ENCODE data around the gene RABGAP1.
A peak's percentile ranks its signal among the peaks of the same experiment; 100 is the strongest.

The RABGAP1 gene

GRCh38 chr9:123046406-123047195, 105.8 kb downstream of the RABGAP1 start:
- DNase-seq (ENCODE audit: low read depth): no peak

DNA sequence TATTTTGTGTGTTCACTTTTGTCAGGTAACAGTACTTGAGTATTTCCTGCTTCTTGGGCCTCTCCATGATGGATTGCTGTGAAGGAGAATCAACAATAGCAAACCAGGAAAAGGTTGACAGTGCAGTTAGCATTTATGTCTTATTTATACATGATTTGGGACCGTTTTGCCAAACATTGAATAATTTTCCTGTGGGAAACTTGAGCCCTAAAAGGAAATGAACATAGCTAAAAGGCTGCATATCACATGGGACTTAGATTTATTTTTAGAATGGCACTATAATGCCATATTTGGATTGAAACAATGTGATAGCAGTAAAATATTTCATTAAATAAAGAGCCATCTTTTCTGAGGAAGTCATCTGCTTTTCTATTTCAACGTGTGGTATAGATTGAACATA, 107.9 kb downstream of the RABGAP1 start:
- DNase-seq (ENCODE audit: low read depth): peak; percentile 36

DNA sequence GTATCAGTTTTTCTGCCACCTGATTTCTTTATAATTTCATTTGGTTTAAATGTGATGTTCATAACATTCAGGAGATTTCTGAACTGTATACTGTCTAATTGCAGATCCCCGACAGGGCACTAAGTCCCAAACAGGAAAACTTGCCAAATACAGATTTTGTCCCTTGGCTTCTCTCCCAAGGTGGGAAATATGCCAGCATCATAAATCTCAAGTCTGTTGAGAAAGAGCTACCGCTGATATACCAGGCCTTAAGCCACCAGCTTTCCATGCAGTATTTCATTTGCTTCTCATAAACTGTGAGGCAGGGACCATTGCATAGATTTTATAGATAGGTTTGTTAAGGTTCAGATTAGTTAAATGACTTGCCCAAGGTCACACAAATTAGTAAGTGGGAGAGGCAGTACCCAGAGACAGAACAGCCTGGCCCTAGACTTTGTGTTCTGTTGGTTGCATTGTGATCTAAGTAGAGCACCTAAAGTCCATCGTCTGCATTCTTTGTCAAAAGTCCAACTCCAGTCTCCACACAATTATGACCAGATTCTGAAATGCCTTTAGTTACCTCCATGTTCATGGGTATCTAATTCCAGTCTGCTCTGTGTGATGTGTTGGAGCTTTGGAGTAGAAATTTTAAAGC, 108.9 kb downstream of the RABGAP1 start:
- DNase-seq (ENCODE audit: low read depth): peak; percentile 64

DNA sequence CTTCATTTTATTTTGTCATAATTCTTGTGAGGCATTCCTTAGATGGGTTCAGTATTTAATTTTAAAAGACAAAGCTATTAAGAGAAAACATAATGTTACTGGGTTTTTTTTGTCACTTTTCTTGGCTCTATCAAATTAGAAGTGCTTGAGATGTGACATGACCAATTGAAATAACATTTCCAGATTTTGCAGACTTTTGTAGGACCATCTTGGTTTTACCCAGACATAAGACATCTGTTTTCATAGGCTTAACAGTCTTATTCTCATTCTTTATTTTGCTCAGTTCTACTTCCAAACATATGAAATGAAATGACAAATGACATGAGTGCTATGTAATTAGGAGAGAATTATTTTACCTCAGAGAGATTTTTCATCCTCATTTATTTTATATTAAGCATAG, 112.2 kb downstream of the RABGAP1 start:
- DNase-seq (ENCODE audit: low read depth): no peak

DNA sequence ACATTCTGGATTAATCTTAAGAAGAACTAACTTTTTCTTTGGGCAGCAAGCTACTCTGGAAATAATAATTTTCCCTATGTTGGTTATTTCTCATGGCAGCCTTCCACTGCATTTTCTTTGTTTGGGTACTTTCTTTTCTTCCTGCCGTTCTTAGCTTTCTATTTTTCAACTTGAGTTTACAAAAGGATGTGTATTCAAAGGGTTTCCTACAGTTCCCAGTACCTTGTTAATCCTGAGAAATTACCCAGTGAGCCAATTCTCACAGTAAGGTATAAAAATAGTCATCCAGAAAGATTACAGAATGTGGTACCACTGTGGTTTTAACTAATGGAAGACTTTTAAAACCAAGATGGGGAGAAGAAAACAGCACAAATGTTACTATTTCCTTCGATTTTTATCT, 112.9 kb downstream of the RABGAP1 start:
- DNase-seq (ENCODE audit: low read depth): no peak

- DNase-seq (ENCODE audit: low read depth): no peak
Measured at GRCh38 chr9:123058834-123059233, 118.0 kb downstream of the RABGAP1 start.

GRCh38 chr9:123059472-123060220, 118.8 kb downstream of the RABGAP1 start:
- DNase-seq (ENCODE audit: low read depth): no peak

- DNase-seq (ENCODE audit: low read depth): no peak
Measured at GRCh38 chr9:123061216-123061615, 120.4 kb downstream of the RABGAP1 start.

GRCh38 chr9:123062351-123063176, 121.7 kb downstream of the RABGAP1 start:
- peak; percentile 20 for DNase-seq (ENCODE audit: low read depth)

- DNase-seq (ENCODE audit: low read depth): peak; percentile 61
Measured at GRCh38 chr9:123063177-123063598, 122.4 kb downstream of the RABGAP1 start.

DNA sequence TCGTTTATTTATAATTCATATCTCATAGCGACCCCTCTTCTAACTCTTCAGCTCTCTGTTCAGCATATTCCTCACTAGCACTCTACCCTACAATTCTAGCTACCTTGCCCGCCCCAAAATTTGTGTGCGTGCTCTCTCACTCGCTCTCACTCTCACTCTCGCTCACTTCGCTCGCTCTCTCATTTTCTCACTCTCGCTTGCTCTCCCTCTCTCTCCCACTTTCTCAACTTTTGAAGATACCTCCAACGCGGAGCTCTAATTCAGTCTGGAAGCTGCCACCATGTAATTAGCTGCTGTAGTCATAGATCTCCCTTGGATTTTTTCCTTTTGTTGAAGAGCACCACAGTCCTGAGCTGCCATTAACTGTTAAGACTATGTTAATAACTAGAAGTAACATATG, 123.1 kb downstream of the RABGAP1 start:
- no peak for DNase-seq (ENCODE audit: low read depth)

DNA sequence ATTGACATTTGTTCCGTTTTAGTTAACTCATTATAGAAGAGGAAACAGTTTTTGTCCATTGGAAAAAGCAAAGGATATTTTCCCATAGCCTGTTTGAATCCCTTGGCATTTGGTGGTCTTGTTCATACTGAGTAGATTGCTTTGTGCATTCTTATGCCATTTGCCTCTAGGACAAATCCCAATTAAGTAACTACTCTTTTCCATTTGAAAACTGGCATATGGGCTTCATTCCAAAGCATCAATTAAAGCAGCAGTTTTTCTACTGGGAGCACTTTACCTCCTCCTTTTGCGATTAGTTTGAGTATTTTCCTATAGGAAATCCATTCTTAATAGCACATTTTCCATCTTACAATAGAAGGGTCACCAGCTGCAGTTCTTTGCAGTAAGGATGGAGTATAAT, 123.9 kb downstream of the RABGAP1 start:
- DNase-seq (ENCODE audit: low read depth): no peak

DNA sequence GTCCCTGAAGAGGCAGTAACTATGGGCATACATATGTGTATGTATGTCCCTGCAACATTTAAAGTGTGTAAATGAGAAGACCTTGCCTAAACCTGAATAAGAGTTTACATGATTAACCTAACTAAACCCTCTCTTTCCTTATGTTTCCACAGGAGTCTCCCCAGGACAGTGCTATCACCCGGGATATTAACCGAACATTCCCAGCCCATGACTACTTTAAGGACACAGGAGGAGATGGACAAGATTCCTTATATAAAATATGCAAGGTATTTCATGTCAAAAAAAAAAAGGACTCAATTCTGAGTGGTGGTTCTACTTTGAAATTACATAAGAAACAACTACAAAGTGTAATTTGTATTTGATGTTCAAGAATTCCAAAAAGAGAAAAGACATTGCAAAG, 124.4 kb downstream of the RABGAP1 start:
- no peak for DNase-seq (ENCODE audit: low read depth)

GRCh38 chr9:123067136-123067535, 126.3 kb downstream of the RABGAP1 start:
- DNase-seq (ENCODE audit: low read depth): no peak

- peak; percentile 94 for DNase-seq (ENCODE audit: low read depth)
Measured at GRCh38 chr9:123069010-123069481, 128.2 kb downstream of the RABGAP1 start.

- no peak for DNase-seq (ENCODE audit: low read depth)
Measured at GRCh38 chr9:123070198-123070597, 129.4 kb downstream of the RABGAP1 start.

DNA sequence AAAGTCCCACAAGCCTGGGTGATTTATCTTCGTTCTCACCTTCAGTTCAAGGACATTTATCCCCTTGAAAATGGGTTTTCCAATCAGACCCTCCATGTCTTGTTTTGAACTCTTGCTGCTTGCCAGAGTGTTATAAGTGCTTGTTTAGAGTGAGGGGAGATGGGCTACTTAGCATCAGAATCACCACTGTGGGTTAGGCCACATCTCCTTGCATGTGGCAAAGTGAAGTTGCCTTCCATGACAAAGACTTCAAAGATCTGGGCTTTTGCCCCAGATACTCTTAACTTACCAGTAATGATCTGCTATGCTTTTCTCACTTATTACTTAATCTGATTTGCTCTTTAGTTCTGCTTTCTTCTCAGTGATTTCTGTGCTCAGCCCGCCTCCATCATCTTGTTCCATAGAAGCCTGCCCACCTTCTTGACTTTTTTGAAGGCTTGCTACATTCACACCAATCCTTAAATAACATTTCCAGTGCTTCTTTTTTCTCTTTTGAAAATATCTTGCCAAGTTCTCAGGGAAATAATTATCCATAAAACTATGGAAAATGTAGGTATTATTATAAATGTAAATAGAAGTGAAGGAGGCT, 131.7 kb downstream of the RABGAP1 start:
- DNase-seq (ENCODE audit: low read depth): no peak

GRCh38 chr9:123073441-123073840, 132.6 kb downstream of the RABGAP1 start:
- no peak for DNase-seq (ENCODE audit: low read depth)

DNA sequence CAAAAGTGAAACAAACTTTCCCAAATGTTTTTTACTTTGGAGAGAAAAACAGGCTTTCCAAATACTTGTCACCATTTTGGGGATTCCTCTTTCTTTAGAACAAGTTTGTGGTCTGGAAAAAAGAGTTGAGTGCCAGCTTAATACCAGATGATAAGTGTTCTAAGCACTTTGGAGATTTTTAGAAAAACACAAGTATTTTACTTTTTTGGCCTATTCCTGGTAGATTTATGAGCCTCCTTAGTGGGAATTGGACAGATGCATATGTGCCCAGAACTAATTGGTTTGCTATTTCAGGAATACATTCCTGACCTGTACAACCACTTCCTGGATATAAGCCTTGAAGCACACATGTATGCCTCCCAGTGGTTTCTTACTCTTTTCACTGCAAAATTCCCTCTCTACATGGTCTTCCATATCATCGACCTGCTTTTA, 133.2 kb downstream of the RABGAP1 start:
- DNase-seq (ENCODE audit: low read depth): peak; percentile 83

- DNase-seq (ENCODE audit: low read depth): no peak
Measured at GRCh38 chr9:123074628-123075027, 133.8 kb downstream of the RABGAP1 start.

DNA sequence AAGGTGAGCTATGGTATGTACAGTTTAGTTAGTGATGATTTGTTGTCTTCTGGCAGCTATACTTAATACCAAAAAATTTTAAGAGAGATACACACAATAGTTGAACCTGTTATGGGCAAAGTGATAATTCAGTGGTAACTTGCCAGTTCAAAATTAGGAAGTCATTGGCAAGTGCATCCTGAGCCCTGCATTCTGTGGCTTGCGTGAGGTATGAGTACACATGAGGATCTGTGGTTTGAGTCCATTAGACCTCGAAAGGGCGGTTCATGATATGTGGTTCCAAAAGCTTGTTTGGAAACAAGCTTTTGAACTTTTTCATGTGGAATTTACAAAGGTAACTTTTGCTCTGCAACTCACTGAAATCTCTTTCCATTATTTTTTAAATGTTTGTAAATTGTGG, 139.6 kb downstream of the RABGAP1 start:
- no peak for DNase-seq (ENCODE audit: low read depth)
